CD4-positive, alpha-beta T cell treated with Interleukin-17A for 4 hours (primary cell): ENCODE results near the gene SEPTIN1.
"Not testable (repeated sequence)": the region's sequence is repeated elsewhere in the genome, so short reads cannot be mapped to it uniquely, and the experiment has no call there.

Experiments used
- DNase-seq: peaks from one replicate; pipeline ENCODE4 v3.0.0-alpha.2; 2020; ENCODE audit warnings: mixed read lengths

Gene SEPTIN1

GRCh38 chr16:30401768-30402425 is 19.5 kb upstream of the SEPTIN1 start:
- DNase-seq, result no peak

- DNase-seq, result no peak
Observed at GRCh38 chr16:30399435-30400186, 17.2 kb upstream of the SEPTIN1 start.

- DNase-seq, result no peak
Observed at GRCh38 chr16:30398661-30399434, 16.5 kb upstream of the SEPTIN1 start.

- DNase-seq, result no peak
Observed at GRCh38 chr16:30397776-30398660, 15.7 kb upstream of the SEPTIN1 start.

- no peak for DNase-seq
Observed at GRCh38 chr16:30397056-30397455, 14.7 kb upstream of the SEPTIN1 start.

- not testable (repeated sequence) for DNase-seq
Observed at GRCh38 chr16:30396627-30397026, 14.3 kb upstream of the SEPTIN1 start.

- DNase-seq, result no peak
Observed at GRCh38 chr16:30395992-30396585, 13.7 kb upstream of the SEPTIN1 start.

- peak; percentile 74 for DNase-seq
Observed at GRCh38 chr16:30395155-30395991, 13.0 kb upstream of the SEPTIN1 start, which contains the start of gene ZNF48. Gene ZNF48 (plus strand): TSS chr16:30395420. CDS start chr16:30395795, 375 bp downstream.

- no peak for DNase-seq
Observed at GRCh38 chr16:30394592-30395154, 12.3 kb upstream of the SEPTIN1 start.

GRCh38 chr16:30383521-30383920 is 1.2 kb upstream of the SEPTIN1 start:
- DNase-seq, result no peak

- DNase-seq, result peak; percentile 62
Observed at GRCh38 chr16:30381291-30382041, 895 bp downstream of the SEPTIN1 start.

- no peak for DNase-seq
Observed at GRCh38 chr16:30380803-30381208, 1.6 kb downstream of the SEPTIN1 start.

GRCh38 chr16:30380072-30380802 is 2.1 kb downstream of the SEPTIN1 start:
- no peak for DNase-seq

- no peak for DNase-seq
Observed at GRCh38 chr16:30379158-30379783, 3.1 kb downstream of the SEPTIN1 start.

- peak; percentile 100 for DNase-seq
Observed at GRCh38 chr16:30378236-30379157, 3.9 kb downstream of the SEPTIN1 start.

GRCh38 chr16:30377812-30378235 is 4.5 kb downstream of the SEPTIN1 start:
- peak; percentile 94 for DNase-seq

GRCh38 chr16:30377050-30377811 is 5.1 kb downstream of the SEPTIN1 start:
- DNase-seq, result no peak
